K562 (cell line): ENCODE results near the gene EMC9. TPM values are rescaled to one million over a fixed set of nuclear protein-coding genes. Genes with fewer than 3 reads are reported as not detected.

Experiments
- CBFA2T2 ChIP-seq: fragments of 450-650 bp; conservative IDR thresholded peaks from 2 replicates; pipeline ENCODE4 v1.6.1; 2017; ENCODE audit warnings: mild to moderate bottlenecking
- COPS2 ChIP-seq: fragments of 450-650 bp; conservative IDR thresholded peaks from 2 replicates; pipeline ENCODE4 v1.6.1; 2016; ENCODE audit warnings: mild to moderate bottlenecking, moderate library complexity
- CSDE1 ChIP-seq, 2 experiments: fragments of 450-650 bp; IDR thresholded peaks; 2 replicates each; pipeline ENCODE4 v1.6.1; 2016; ENCODE audit warnings: mild to moderate bottlenecking in 1 of 2
- DPF2 ChIP-seq: fragments of 450-650 bp; IDR thresholded peaks from 2 replicates; pipeline ENCODE4 v1.6.1; 2016
- HDAC2 ChIP-seq: fragments of 450-650 bp; IDR thresholded peaks from 2 replicates; pipeline ENCODE4 v1.6.1; 2016; ENCODE audit warnings: mild to moderate bottlenecking
- KLF1 ChIP-seq: fragments of 450-650 bp; IDR thresholded peaks from 2 replicates; pipeline ENCODE4 v1.6.1; 2016; ENCODE audit warnings: missing genetic modification characterization, missing compliant biosample characterization
- NCOA6 ChIP-seq: fragments of 450-650 bp; IDR thresholded peaks from 2 replicates; pipeline ENCODE4 v1.6.1; 2017; ENCODE audit warnings: mild to moderate bottlenecking
- NFYB ChIP-seq: IDR thresholded peaks from 2 replicates; pipeline ENCODE4 v1.6.1; 2011; ENCODE audit warnings: mild to moderate bottlenecking, moderate library complexity; ENCODE audit not compliant: insufficient read length; ENCODE audit errors: extremely low read depth
- POLR2B ChIP-seq: fragments of 450-650 bp; IDR thresholded peaks from 2 replicates; pipeline ENCODE4 v1.6.1; 2018; ENCODE audit warnings: low read depth; ENCODE audit not compliant: partially characterized antibody
- RFX7 ChIP-seq: fragments of 250-450 bp; sonication (Bioruptor Pico); IDR thresholded peaks from 2 replicates; pipeline ENCODE4 v1.5.1; 2021; ENCODE audit warnings: mild to moderate bottlenecking
- SAFB2 ChIP-seq: fragments of 200-400 bp; formaldehyde crosslinking; IDR thresholded peaks from 2 replicates; pipeline ENCODE4 v1.6.1; 2018; ENCODE audit warnings: borderline replicate concordance, low read length, low read depth, moderate library complexity; ENCODE audit not compliant: severe bottlenecking
- SMAD1 ChIP-seq: fragments of 150-350 bp; IDR thresholded peaks from 2 replicates; pipeline ENCODE4 v1.6.1; 2014; ENCODE audit warnings: low read length, low read depth; ENCODE audit not compliant: partially characterized antibody
- SMAD2 ChIP-seq: fragments of 150-350 bp; IDR thresholded peaks from 2 replicates; pipeline ENCODE4 v1.6.1; 2014; ENCODE audit warnings: low read depth, mild to moderate bottlenecking, low read length
- SMAD3 ChIP-seq: fragments of 450-650 bp; formaldehyde crosslinking; conservative IDR thresholded peaks from 2 replicates; pipeline ENCODE4 v1.4.0; 2020; ENCODE audit warnings: mild to moderate bottlenecking
- TAF7 ChIP-seq: fragments of 450-650 bp; IDR thresholded peaks from 2 replicates; pipeline ENCODE4 v1.6.1; 2016; ENCODE audit warnings: missing genetic modification characterization, missing compliant biosample characterization
- TBP ChIP-seq: optimal IDR thresholded peaks from 2 replicates; pipeline ENCODE3; 2011; ENCODE audit warnings: low read depth, low read length, improper control_type of control experiment
- ZFPM2 ChIP-seq: fragments of 250-450 bp; sonication (Bioruptor Pico); IDR thresholded peaks from 2 replicates; pipeline ENCODE4 v1.5.1; 2022; ENCODE audit warnings: mild to moderate bottlenecking
- ZNF146 ChIP-seq: IDR thresholded peaks from one replicate; pipeline ENCODE4 v1.6.1; 2018; ENCODE audit warnings: missing compliant biosample characterization; ENCODE audit not compliant: unreplicated experiment
- ZNF444 ChIP-seq: fragments of 250-450 bp; sonication (Bioruptor Pico); IDR thresholded peaks from 2 replicates; pipeline ENCODE4 v1.4.0; 2020; ENCODE audit warnings: mild to moderate bottlenecking, moderate library complexity
- polyA plus RNA-seq, 8 experiments: library from polyadenylated mRNA; depleted of rRNA in 4 of 8; stranded (reverse) in 5 of 8; unstranded in 3 of 8; fragments of >200 nt; fragmentation: Nextera tagmentation in 2 of 8; fragmentation: Illumina TruSeq in 1 of 8; extraction: Ambion mirVana in 2 of 8; extraction: Trizol in 1 of 8; gene quantifications; 2 replicates each; pipeline versions ENCODE4 v1.2.1 to v1.2.3, GENCODE V29; 2011 to 2014; ENCODE audit warnings: inconsistent platforms in 1 of 8, missing spikeins in 1 of 8
- total RNA-seq, 7 experiments: library from RNA; depleted of rRNA in 6 of 7; stranded (reverse); fragments of >200 nt in 6 of 7; fragmentation: Illumina TruSeq in 2 of 7; extraction: Trizol in 2 of 7; gene quantifications; 2 replicates each; pipeline versions ENCODE4 v1.2.1 to v1.2.3, GENCODE V29; 2011 to 2021; ENCODE audit warnings: low replicate concordance in 1 of 7
- TF ChIP-seq, protein P1 (sequence below): sonication (generic); formaldehyde crosslinking; IDR thresholded peaks from 2 replicates; pipeline ENCODE4 v1.8.0; 2022; ENCODE audit warnings: mild to moderate bottlenecking, missing genetic modification reagents
- TF ChIP-seq, protein P2 (sequence below): sonication (generic); formaldehyde crosslinking; IDR thresholded peaks from 2 replicates; pipeline ENCODE4 v1.8.1; 2022; ENCODE audit warnings: missing genetic modification reagents
- TF ChIP-seq, protein P3 (sequence below): sonication (generic); formaldehyde crosslinking; IDR thresholded peaks from 2 replicates; pipeline ENCODE4 v1.8.0; 2022; ENCODE audit warnings: mild to moderate bottlenecking, missing genetic modification reagents
- TF ChIP-seq, protein P4 (sequence below): fragments of 250-450 bp; sonication (Bioruptor Pico); IDR thresholded peaks from 2 replicates; pipeline ENCODE4 v1.8.0; 2022; ENCODE audit warnings: moderate library complexity, mild to moderate bottlenecking, inconsistent platforms
- TF ChIP-seq, protein P5 (sequence below): conservative IDR thresholded peaks from 2 replicates; pipeline ENCODE4 v1.6.1; 2011; ENCODE audit warnings: low read depth, mild to moderate bottlenecking, low read length; ENCODE audit not compliant: control insufficient read depth

The EMC9 gene
- total and polyA plus RNA-seq, 9 of the 15 experiments (the other 6 are each of a cell fraction or from before 2014, with no cell fraction given): 3.1 to 13.2 (median 7.8) TPM

DNA sequence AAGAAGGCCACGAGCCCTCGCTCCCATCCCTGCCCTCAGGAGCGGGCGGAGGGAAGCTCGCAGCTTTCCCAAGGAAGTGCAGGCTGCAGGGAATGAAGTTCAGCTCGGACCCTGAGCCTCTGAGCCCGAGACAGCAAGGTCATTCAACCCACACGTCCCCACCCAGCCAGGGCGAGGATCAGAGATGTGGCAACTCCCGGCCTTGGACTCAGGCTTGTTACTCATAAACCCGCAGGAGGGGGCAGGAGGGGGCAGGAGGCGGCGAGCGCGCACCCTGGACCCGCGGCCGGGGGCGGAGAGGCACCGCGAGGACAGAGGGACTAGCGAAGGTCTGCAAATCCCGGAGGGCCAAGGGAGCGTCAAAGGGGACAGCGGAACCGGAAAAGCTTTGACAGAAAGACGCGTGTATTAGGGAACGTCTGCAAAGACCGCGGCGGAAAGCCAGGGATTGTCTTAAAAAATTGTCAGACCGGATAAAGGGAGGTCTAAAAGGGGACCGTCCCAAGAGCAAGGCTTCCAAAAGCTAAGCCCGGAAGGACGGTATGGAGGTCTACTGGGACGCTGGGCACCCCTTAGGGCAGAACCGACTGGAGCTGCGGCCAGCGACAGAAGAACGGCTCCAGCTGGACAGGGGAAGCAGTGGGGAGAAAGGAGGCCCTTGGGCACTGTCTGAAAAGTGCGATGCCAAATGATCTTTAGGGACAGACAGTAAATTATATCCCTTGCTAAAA, 27.4 kb downstream of the EMC9 start (continued):
- TF ChIP-seq, protein P1, sequence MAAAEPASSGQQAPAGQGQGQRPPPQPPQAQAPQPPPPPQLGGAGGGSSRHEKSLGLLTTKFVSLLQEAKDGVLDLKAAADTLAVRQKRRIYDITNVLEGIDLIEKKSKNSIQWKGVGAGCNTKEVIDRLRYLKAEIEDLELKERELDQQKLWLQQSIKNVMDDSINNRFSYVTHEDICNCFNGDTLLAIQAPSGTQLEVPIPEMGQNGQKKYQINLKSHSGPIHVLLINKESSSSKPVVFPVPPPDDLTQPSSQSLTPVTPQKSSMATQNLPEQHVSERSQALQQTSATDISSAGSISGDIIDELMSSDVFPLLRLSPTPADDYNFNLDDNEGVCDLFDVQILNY (CRISPR knock-in tag): no peak
- TF ChIP-seq TBP (peak; percentile 86), TAF7 (tag) (peak; percentile 28; the same call in 1 of the 2 replicates), SAFB2 (no peak), RFX7 (no peak), SMAD3 (CRISPR knock-in tag) (no peak), HDAC2 (no peak; the same call in none of the 2 replicates), CBFA2T2 (no peak), CSDE1 (IDR thresholded peaks at IDR 0.05) (no peak), ZFPM2 (CRISPR knock-in tag) (no peak), COPS2 (no peak), ZNF444 (CRISPR knock-in tag) (no peak), SMAD2 (no peak), NCOA6 (0 out of 2 replicates have a peak, but pooled peaks have one; percentile 24), NFYB (no peak), KLF1 (tag) (peak; percentile 32; the same call in 1 of the 2 replicates), SMAD1 (peak; percentile 29), DPF2 (peak; percentile 22), ZNF146 (CRISPR knock-in tag) (no peak), POLR2B (peak; percentile 65)
- TF ChIP-seq, protein P2, sequence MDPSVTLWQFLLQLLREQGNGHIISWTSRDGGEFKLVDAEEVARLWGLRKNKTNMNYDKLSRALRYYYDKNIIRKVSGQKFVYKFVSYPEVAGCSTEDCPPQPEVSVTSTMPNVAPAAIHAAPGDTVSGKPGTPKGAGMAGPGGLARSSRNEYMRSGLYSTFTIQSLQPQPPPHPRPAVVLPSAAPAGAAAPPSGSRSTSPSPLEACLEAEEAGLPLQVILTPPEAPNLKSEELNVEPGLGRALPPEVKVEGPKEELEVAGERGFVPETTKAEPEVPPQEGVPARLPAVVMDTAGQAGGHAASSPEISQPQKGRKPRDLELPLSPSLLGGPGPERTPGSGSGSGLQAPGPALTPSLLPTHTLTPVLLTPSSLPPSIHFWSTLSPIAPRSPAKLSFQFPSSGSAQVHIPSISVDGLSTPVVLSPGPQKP (CRISPR knock-in tag): no peak
- TF ChIP-seq, protein P3, sequence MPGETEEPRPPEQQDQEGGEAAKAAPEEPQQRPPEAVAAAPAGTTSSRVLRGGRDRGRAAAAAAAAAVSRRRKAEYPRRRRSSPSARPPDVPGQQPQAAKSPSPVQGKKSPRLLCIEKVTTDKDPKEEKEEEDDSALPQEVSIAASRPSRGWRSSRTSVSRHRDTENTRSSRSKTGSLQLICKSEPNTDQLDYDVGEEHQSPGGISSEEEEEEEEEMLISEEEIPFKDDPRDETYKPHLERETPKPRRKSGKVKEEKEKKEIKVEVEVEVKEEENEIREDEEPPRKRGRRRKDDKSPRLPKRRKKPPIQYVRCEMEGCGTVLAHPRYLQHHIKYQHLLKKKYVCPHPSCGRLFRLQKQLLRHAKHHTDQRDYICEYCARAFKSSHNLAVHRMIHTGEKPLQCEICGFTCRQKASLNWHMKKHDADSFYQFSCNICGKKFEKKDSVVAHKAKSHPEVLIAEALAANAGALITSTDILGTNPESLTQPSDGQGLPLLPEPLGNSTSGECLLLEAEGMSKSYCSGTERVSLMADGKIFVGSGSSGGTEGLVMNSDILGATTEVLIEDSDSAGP (CRISPR knock-in tag): peak; percentile 88
- TF ChIP-seq, protein P4, sequence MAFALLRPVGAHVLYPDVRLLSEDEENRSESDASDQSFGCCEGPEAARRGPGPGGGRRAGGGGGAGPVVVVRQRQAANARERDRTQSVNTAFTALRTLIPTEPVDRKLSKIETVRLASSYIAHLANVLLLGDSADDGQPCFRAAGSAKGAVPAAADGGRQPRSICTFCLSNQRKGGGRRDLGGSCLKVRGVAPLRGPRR (CRISPR knock-in tag): no peak
- TF ChIP-seq, protein P5, sequence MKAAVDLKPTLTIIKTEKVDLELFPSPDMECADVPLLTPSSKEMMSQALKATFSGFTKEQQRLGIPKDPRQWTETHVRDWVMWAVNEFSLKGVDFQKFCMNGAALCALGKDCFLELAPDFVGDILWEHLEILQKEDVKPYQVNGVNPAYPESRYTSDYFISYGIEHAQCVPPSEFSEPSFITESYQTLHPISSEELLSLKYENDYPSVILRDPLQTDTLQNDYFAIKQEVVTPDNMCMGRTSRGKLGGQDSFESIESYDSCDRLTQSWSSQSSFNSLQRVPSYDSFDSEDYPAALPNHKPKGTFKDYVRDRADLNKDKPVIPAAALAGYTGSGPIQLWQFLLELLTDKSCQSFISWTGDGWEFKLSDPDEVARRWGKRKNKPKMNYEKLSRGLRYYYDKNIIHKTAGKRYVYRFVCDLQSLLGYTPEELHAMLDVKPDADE: no peak
